NT2/D1 (cell line): ENCODE measurements around the gene TROAP.
A peak's percentile ranks its signal among the peaks of the same experiment; 100 is the strongest.
"Not testable (repeated sequence)": the region's sequence is repeated elsewhere in the genome, so short reads cannot be mapped to it uniquely, and the experiment has no call there.

ENCODE experiments used
- DNase-seq: peaks from one replicate; pipeline ENCODE4 v3.0.0-alpha.2; 2011; ENCODE audit warnings: low read depth, low spot score
- H3K27me3 ChIP-seq: 2 replicates; pipeline ENCODE4 v1.6.0; 2011; ENCODE audit warnings: mild to moderate bottlenecking; ENCODE audit not compliant: insufficient read length, insufficient read depth
- H3K36me3 ChIP-seq: 2 replicates; pipeline ENCODE4 v1.6.1; 2011; ENCODE audit warnings: mild to moderate bottlenecking, low read length, mixed read lengths; ENCODE audit not compliant: insufficient read depth, insufficient read length
- H3K4me1 ChIP-seq: 2 replicates; pipeline ENCODE4 v1.5.1; 2011; ENCODE audit not compliant: insufficient read depth, insufficient read length
- H3K4me3 ChIP-seq: 2 replicates; pipeline ENCODE4 v1.5.1; 2011; ENCODE audit warnings: low read depth; ENCODE audit not compliant: insufficient read length
- H3K9ac ChIP-seq: 2 replicates; pipeline ENCODE4 v1.6.0; 2011; ENCODE audit warnings: low read depth; ENCODE audit not compliant: insufficient read length
- H3K9me3 ChIP-seq: 2 replicates; pipeline ENCODE4 v1.5.1; 2011; ENCODE audit warnings: mild to moderate bottlenecking, low read length; ENCODE audit not compliant: insufficient read depth
- SUZ12 ChIP-seq: IDR thresholded peaks from 2 replicates; pipeline ENCODE4 v1.6.1; 2011; ENCODE audit not compliant: insufficient read length, insufficient read depth; ENCODE audit errors: extremely low read depth
- YY1 ChIP-seq: IDR thresholded peaks from 2 replicates; pipeline ENCODE4 v1.6.1; 2011; ENCODE audit not compliant: insufficient read length, insufficient read depth
- ZNF274 ChIP-seq: IDR thresholded peaks from 2 replicates; pipeline ENCODE4 v1.6.1; 2011; ENCODE audit warnings: mild to moderate bottlenecking, low read depth, low read length

TROAP gene

DNA sequence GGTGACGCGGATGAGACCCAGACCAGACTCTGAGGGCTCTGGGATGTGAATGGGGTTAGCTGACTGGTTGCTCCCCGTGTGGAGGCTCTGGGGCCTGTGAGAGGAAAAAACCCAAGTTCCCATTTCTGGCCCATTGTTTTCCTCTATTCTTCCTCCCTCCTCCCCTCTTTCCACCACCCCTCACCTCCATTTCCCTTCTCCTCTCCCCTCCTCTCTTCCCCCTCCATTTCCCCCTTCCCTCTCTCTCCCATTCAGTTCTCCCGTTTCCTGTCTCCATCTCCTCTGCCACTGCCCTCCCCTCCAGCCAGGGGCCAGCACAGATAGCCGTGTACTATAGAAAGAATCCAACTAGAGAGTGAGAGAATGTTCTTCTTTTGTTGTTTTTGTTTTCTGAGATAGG is 40.8 kb upstream of the TROAP start:
- peaks cover 14% of the 10 kb centered on the region for H3K4me1 ChIP-seq
- H3K4me3 ChIP-seq: no peak overlapping the region
- H3K9me3 ChIP-seq: peaks cover 9% of the 10 kb centered on the region; the same call in 1 of the 2 replicates
- H3K9ac ChIP-seq: peak overlapping the region; percentile 45
- TF ChIP-seq YY1: no peak
- no peak for TF ChIP-seq SUZ12
- TF ChIP-seq ZNF274: no peak
- no peaks in the 10 kb centered on the region for H3K36me3 ChIP-seq
- H3K27me3 ChIP-seq: no peaks in the 10 kb centered on the region
- no peak for DNase-seq

DNA sequence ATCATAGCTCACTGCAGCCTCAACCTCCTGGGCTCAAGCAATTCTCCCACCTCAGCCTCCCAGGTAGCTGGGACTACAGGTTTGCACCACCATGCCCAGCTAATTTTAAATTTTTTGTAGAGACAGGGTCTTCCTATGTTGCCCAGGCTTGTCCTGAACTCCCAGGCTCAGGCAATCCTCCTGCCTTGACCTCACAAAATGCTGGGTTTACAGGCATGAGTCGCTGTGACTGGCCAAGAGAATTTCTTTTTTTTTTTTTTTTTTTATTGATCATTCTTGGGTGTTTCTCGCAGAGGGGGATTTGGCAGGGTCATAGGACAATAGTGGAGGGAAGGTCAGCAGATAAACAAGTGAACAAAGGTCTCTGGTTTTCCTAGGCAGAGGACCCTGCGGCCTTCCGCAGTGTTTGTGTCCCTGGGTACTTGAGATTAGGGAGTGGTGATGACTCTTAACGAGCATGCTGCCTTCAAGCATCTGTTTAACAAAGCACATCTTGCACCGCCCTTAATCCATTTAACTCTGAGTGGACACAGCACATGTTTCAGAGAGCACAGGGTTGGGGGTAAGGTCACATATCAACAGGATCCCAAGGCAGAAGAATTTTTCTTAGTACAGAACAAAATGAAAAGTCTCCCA is 40.2 kb upstream of the TROAP start:
- not testable (repeated sequence) for H3K36me3 ChIP-seq

DNA sequence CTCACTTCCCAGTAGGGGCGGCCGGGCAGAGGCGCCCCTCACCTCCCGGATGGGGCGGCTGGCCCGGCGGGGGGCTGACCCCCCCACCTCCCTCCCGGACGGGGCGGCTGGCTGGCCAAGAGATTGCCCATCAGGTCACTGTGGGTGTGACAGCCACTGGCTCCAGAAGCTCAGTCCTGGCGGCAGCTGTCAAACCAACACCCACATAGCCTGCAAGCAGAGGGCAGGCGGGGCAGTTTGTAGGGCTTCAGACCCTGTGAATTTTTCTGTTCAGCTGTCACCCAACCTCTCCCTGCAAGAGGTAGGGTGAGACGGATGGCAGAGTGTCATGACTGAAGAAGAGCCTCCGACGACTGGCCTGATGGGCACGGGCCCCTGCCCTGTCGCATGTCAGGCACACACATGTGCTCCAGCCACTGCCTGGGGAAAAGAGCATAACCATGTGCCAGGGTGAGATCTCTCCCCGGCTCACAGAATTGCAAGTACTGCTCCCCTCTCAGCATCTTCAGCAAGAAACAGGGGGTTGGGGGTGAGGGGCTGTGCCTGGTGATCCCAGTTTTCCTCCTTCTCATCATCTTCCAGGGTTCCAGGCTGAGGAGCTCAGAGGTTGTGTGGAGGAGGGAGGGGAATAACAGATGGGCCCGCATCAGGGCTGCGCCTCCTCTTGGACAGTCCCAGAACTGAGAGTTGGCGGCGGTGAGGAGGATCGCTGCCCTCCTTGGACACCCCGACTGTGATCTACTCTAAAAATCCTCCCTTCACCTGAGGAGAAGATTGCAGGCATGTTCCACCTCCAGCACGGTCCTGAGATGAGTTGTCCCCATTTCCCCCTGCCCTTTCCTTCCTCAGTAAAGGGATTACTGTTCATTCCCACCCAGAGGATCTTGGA is 39.3 kb upstream of the TROAP start:
- Histone ChIP-seq H3K36me3 (no peaks in the 10 kb centered on the region), H3K9me3 (peaks cover 9% of the 10 kb centered on the region; the same call in 1 of the 2 replicates), H3K4me3 (no peak overlapping the region), H3K27me3 (no peaks in the 10 kb centered on the region), H3K9ac (peak overlapping the region; percentile 53), H3K4me1 (peaks cover 15% of the 10 kb centered on the region)
- no peak for TF ChIP-seq SUZ12
- no peak for TF ChIP-seq YY1
- TF ChIP-seq ZNF274: no peak
- no peak for DNase-seq

More for the DNA sequence above, 40.2 kb upstream of the TROAP start:
- not testable (repeated sequence) for H3K4me3 ChIP-seq, DNase-seq, H3K27me3 ChIP-seq, H3K9me3 ChIP-seq
- Histone ChIP-seq H3K4me1 (peaks cover 14% of the 10 kb centered on the region), H3K9ac (peak overlapping the region; percentile 26)

DNA sequence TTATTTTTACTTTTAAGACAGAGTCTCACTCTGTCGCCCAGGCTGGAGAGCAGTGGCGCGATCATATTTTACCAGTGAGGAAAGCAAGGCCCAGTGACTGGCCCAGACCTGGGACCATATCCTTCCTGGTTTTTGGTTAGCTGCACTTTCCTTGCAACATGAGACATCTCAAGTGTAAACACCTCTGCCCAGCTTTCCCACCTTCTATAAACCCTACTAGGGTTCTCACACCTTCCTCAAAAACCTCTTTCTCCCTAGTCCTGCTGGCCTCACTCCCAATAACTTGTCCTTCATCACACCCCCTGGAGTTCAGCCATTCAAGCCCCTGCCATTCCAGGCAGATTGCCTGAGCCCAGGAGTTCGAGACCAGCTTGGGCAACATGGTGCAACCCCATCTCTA is 38.4 kb upstream of the TROAP start:
- peaks cover 15% of the 10 kb centered on the region for H3K4me1 ChIP-seq
- H3K4me3 ChIP-seq: no peak overlapping the region
- peaks cover 9% of the 10 kb centered on the region; the same call in 1 of the 2 replicates for H3K9me3 ChIP-seq
- no peaks in the 10 kb centered on the region for H3K36me3 ChIP-seq
- H3K9ac ChIP-seq: no peak overlapping the region
- H3K27me3 ChIP-seq: no peaks in the 10 kb centered on the region
- no peak for DNase-seq
- TF ChIP-seq ZNF274: no peak
- no peak for TF ChIP-seq SUZ12
- TF ChIP-seq YY1: no peak

DNA sequence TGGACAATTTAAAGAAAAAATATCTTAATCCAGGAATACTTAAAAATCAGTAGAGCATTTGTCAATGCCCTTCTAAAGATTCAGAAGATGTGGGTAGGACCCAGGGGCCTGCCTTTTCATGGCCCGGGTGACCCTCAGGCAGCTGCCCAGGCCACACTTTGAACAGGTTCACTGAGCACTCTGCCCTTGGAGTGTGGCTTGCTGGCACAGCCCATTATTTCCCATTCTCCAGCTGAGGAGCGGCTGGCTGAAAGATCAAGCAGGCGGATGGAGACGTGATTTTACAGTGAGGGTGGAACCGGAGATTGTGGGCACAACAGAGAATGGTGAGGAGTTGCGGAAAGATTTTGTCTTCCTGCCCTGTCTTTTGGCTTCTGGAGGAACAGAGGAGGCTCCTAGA is 35.2 kb upstream of the TROAP start:
- peaks cover 12% of the 10 kb centered on the region for H3K4me1 ChIP-seq
- no peak overlapping the region for H3K4me3 ChIP-seq
- no peak for DNase-seq
- H3K36me3 ChIP-seq: no peaks in the 10 kb centered on the region
- TF ChIP-seq ZNF274 (no peak), YY1 (no peak), SUZ12 (no peak)
- no peak overlapping the region for H3K9ac ChIP-seq
- no peaks in the 10 kb centered on the region for H3K27me3 ChIP-seq
- H3K9me3 ChIP-seq: peaks cover 9% of the 10 kb centered on the region; the same call in 1 of the 2 replicates

DNA sequence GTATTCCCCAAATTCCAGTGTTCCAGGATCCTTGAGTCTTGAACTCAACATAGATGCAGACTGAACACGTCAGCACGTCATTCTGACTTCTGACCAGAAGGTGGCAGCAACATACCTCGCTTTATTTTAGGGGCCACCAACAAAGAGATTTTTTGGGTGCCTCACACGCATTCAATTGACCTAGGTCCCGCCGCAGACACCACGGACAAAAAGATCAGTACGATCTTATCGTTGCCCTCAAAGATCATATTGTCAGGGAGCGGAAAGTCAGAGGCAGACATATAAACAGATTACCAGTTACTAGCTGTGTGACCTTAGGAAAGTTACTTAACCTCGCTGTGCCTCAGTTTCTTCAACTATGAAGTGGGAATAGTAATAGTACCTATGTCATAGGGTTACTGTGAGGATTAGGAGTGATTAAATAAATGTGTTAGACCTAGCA is 34.6 kb upstream of the TROAP start:
- no peak for TF ChIP-seq SUZ12
- no peak for TF ChIP-seq ZNF274
- TF ChIP-seq YY1: no peak
- Histone ChIP-seq H3K36me3 (no peaks in the 10 kb centered on the region), H3K9ac (no peak overlapping the region), H3K27me3 (no peaks in the 10 kb centered on the region), H3K9me3 (peaks cover 9% of the 10 kb centered on the region; the same call in 1 of the 2 replicates), H3K4me1 (peaks cover 17% of the 10 kb centered on the region), H3K4me3 (no peak overlapping the region)
- peak; percentile 62 for DNase-seq

DNA sequence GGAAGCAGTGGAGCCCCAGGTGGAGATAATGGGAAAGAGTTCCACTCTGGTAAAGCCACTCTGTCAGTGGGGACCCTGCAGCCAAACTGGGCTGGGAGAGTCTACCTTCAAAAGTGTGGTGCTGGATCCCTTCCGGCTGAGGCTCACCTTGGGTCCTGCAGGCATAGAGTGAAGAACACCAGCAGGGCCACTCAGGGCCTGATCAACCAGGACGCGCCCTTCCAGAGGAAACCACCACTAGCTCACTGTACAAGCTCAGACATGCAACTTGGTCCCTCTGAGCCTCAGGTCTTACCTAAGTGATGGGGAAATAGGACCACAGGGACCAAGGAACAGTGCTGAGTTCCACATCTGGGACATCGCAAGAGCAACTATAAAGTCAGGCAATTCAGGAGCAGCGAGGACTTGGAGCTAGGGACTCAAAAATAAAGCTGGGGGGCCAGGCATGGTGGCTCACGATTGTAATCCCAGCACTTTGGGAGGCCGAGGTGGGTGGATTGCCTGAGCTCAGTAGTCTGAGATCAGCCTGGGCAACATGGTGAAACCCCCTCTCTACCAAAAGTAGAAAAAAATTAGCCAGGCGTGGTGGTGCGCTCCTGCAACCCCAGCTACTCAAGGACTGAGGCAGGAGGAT is 34.0 kb upstream of the TROAP start:
- H3K36me3 ChIP-seq: no peaks in the 10 kb centered on the region
- H3K27me3 ChIP-seq: no peaks in the 10 kb centered on the region
- peak overlapping the region; percentile 36 for H3K9ac ChIP-seq
- H3K4me1 ChIP-seq: peaks cover 18% of the 10 kb centered on the region
- no peak overlapping the region for H3K4me3 ChIP-seq
- no peak for TF ChIP-seq ZNF274
- no peak for TF ChIP-seq SUZ12
- TF ChIP-seq YY1: no peak
- DNase-seq: no peak
- H3K9me3 ChIP-seq: 0 out of 2 replicates have a peak, but pooled peaks cover 4% of the 10 kb centered on the region
